NCI-H524 treated with DMSO at 0.1 percent for 48 hours (cell line): Measurements from ENCODE around the gene RLF.

Experiments
- DNase-seq: peaks from one replicate; lab custom pipeline; 2025; lab: John Stamatoyannopoulos, UW

RLF gene

DNA sequence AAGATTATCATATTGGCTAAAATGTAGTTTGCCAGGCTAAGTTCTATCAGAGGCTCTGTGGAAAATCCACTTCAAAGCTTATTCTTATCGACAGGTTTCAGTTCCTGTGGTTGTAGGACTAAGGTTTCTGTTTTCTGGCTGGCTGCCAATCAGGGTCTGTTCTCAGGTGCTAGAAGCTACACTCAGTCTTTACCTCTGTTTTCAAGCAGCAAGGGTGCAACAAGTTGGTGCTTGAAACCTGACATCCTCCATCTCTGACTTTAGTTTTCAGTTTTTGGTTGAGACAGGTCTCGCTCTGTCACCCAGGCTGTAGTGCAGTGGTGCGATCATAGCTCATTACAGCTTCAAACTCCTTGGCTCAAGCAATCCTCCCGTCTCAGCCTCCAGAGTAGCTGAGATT lies 71.3 kb downstream of the RLF start:
- DNase-seq: no peak

DNA sequence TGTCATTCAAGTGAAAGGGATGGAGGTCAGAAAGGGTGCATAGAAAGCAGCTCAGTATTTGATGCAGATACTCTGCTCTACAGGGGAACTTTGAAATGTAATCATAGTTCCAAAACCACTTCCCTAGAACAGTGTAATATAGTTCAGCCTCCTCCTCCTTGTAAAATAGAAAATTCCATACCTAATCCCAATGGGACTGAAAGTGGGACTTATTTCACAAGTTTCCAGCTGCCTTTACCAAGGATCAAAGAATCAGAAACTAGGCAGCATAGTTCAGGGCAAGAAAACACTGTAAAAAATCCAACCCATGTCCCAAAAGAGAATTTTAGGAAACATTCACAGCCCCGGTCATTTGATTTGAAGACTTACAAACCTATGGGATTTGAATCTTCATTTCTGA lies 78.4 kb downstream of the RLF start:
- no peak for DNase-seq

DNA sequence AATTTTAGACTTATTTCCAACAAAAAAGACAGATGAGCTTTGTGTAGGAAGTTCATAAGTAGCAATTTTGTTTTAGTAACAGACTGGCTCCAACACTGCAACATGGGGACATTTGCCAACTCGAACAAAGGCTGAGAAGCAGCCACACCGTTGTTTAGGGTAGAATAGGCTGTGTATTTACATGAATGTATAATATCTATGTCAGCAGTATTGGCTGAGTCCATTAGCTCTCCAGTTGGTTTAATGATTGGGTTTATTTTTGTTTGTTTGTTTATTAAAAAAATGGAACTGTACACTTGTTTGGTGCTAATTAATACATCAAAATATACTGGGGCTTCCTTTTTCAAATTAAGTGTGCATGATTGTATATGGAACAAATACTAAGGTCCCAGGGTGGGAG lies 79.2 kb downstream of the RLF start:
- no peak for DNase-seq

DNA sequence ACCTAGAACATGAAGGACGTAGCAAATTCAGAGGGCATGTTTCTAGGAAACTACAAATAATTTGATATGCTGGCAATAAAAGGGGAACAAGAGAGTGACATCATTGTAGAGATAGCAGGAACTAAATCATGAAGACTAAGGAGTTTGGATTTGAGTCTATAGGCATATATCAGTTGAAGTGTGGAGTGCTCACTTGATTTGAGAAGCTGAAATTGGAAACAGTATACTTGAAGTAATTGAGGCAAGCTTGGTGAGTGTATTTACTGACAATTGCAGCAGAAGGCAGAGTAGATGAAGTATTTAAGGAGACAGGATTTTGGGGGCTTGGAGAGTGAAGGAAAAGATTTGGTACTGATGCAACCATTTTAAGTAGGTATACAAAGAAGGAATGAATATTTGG lies 80.2 kb downstream of the RLF start:
- DNase-seq: no peak

DNA sequence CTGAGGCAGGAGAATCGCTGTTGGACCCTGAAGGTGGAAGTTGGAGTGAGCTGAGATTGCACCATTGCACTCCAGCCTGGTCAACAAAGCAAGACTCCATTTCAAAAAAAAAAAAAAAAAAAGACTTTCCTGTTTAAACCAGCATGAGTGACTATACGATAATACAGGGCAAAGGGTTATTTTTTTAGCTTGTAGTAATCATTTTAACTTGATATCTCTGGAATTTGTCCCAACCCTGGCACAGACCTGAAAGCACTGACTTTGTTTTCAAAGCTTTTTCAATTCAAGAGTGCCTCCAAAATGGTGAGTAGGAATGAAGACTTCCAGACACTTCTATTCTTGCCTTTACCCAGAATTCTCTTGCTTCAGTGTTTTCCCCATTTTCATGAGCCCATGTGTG lies 82.2 kb downstream of the RLF start:
- DNase-seq: no peak

DNA sequence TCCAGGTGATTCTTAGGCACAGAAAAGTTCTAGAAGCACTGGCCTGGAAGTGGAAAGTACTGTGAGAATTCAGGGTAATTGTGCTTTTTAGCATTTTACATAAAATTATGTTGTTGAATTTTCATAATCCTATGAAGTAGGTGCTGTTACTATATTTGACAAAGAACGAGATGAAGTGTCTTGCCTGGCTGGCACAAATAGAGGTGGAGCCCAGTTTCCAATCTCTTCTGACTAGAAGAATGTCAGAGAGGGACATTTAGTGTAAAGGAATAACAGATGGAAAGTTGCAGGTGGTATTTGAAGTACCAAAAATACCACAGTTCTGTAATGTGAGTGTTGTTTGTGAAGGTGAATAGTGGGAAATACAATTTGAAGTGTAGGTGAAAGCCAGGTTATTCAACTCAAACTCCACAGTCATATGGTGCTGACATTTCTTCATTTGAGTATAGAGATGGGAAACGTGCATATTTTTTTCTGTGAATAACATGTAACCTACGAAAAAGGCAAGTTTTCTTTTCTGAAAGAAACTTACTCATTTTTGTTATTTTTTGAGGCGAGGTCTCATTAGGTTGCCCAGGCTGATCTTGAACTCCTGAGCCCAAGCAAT lies 83.1 kb downstream of the RLF start:
- DNase-seq: no peak

DNA sequence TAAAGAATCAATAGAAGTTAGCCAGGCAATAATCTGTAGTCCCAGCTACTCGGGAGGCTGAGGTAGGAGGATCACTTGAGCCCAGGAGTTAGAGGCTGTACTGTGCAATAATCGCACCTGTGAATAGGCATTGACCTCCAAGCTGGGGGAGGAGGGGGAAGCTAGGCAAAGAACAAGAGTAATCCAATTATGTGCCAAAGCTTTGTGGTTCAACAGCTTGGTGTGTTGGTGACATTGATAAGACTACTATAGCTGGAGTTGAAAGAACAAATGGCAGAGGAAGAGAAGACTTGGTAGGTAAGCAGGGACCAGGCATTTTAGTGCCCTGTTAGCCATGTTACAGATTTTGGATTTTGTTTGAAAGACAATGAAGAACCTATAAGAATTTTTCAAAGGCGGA lies 84.5 kb downstream of the RLF start:
- DNase-seq: no peak

DNA sequence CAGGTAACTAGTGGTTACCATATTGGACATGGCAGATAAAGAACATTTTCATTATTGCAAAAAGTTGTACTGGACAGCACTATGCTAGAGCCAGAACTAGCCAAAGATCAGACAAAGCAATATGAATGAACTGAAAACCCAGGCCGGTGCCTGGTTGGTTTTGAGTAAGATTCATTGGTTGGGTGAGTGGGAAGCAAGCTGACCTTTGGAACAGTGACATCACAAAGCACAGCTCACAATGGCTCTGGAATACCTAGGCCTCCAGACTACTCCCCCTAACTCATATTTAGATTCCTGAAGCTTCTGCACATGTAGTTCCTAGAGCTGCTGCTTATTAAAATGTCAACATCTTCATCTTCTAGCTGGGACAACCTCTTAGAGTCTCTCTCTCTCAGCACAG lies 86.5 kb downstream of the RLF start, which contains the start of gene TMCO2:
TMCO2 (plus strand) TSS at position 283 of the 400 bp plus-strand sequence; CDS start at position 340, 57 bp downstream.
- no peak for DNase-seq

DNA sequence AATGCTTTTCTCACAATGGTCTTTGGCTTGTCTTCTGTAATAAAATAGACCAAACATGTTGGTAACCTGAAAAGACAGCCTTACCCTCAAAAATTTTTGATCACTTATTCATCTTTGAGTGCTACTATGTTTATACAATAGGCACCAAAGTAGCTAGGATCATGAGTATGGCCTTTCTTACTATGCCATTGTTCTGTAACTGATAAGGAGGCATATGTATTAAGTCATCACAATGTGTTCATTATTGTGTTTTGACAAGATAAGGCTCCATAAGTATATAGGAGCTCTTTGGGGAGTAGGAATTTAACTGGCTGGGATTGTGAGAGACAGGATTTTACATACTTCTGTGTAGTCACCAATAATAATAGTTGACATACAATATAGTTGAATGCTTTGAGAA lies 87.2 kb downstream of the RLF start:
- DNase-seq: no peak

DNA sequence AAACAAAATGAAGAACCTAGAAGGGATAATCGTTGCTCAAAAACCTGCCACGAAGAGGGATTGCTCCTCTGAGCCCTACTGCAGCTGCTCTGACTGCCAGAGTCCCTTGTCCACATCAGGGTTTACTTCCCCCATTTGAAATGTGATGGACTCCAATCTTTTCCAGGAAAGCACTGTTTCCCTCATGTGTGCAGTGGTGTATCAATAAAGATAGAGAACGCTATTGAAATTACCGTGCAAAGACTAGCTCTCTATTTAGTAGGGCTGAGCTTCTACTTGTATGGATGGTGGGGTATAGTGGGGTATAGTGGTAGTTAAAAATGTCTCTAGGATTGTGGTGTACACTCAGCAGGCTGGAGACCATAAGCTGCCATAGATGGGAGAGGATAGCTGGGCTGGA lies 90.3 kb downstream of the RLF start:
- no peak for DNase-seq

DNA sequence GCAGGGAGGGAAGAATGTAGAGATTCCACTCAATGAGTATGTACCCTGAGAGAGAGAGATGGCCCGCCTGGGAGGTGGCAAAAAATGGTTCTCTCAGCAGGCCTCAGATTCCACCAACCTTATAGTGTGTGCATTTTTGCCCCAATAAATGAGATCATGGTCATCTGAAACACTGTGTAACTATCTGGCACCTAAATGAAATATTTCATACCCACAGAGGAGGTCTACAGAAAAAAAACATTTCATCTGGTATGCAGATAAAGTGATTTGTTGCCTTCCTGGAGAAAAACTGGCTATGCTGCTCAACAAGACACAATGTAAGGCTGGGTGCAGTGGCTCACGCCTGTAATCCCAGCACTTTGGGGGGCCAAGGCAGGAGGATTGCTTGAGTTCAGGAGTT lies 91.4 kb downstream of the RLF start:
- no peak for DNase-seq

DNA sequence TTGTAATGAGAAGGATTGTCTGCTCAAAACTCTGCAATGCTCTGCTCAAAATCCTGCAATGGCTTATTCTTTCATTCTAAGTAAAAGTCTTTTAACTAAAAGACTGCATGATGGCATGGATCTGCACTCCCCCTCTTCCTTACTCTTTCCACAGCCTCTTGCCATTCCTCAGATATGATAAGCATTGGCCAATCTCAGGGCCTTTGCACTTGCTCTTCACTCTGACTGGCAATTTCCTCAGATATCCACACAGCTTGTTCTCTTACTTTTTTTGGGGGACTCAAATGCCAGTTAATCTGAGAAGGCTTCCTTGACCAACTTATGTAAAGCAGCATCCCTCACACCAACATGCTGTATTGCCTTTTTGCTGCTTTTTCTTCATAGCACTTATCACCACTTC lies 94.0 kb downstream of the RLF start:
- no peak for DNase-seq

DNA sequence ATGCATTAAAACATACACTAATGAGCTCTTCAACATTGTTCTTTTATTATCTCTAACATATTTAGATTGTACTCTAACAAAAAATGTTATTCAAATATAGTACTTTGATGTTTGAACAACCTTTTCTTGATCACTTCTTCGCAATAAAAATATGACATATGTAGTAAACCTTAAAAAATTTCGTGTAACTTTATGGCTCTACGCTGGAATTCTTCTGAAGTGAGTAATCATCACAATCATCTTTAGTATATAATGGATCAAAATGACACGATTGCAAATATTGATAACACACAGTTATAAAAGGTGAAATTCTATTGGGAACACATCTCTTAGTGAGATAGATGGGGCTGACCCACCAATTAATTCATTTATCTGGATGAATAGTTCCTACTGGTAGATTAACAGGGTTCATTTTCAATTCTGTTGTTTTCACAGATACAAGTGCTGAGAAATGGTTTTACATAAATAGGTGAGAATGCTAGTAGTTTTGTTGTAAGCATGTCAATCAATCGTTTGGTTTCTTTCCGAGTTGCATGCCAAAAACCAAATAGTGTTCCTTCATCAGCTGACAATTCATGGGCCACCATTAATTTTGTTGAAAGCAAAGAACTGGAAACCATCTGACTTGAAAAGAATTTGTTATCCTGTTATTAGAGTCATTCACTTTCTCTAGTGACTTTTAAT lies 95.4 kb downstream of the RLF start:
- DNase-seq: no peak

DNA sequence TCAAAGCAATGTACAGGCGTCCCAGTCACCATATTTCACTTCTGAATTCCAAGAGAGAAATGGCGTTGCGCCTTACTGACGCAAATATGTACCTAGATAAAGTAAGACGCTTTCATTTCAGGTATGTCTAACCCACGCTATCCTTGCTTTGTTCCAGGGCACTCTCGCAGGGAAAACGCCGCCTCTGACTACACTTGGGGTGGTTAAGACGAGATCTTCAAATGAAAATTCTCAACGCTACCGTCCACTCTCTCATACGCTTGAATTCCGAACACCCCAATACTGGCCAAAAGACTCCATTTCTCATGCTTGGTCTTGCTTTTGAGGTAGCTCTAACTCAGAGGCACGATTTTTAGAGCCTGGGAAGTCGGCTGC lies 96.1 kb downstream of the RLF start:
- DNase-seq: no peak

DNA sequence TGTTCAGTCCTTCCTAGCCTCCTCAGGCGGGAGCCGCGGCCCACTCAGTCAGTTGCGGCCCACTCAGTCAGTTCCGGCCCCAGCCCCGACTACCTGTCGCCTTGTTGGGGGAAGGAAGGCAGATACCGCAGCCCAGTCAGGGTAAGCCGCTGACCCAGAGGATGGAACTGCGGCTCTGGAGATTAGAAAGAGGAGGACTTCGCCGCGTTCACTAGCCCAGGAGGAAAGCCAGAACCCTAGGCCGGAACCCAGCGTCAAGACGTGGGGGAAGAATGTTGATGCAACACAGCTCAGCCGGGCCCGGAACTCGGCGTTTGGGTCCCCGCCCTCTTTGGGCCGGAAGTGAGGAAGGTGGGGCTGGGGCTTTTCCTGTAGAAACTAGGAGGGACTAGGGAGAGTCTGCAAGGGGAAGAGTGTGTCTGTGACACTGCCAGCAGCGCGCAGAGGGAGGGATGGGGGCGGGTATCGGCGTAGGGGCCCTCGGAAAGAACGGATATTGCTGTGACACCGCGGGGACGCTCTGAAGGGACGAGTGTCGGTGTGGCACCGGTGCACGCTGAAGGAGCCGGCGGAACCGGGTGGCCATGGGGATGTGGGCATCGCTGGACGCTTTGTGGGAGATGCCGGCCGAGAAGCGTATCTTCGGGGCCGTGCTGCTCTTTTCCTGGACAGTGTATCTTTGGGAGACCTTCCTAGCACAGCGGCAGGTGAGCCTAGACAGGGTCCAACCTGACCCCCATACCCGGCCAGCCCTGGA lies 96.7 kb downstream of the RLF start, which contains the start of gene ZMPSTE24:
ZMPSTE24 (plus strand) TSS at position 549 of the 757 bp plus-strand sequence; CDS start at position 585, 36 bp downstream.
- DNase-seq: peak; percentile 79

DNA sequence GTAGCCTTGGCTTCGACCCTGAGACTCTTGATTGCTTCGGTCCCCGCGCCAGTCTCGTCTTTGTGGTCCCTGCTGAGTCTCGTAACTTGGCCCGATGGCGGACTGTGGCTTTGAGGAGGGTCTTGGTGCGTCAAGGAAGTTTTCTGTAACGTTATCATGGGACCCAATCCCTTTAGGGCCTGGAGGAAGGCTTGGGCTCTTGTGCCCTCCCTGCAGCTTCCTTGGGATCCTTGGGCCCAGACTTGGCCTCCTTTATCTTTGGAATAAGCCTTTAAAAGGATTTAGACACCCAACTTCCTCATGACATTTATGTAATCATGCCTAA lies 97.2 kb downstream of the RLF start:
- no peak for DNase-seq

DNA sequence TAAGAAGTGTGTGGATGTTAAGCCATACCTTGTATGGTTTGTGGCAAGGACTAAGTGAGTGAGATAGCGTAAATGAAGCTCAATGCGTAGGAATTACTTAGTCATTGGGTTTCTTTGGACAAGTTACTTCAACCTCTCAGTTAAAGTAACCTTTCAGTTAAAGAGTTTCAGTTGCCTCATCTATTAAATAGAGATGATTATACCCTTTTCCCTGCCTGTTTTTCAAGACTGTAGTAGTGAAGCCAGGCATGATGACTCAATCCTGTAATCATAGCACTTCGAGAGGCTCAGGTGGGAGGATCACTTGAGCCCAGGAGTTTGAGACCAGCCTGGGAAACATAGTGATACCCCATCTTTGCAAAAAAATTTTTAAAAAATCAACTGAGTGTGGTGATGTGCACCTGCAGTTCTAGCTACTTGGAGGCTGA lies 103.2 kb downstream of the RLF start:
- DNase-seq: no peak

DNA sequence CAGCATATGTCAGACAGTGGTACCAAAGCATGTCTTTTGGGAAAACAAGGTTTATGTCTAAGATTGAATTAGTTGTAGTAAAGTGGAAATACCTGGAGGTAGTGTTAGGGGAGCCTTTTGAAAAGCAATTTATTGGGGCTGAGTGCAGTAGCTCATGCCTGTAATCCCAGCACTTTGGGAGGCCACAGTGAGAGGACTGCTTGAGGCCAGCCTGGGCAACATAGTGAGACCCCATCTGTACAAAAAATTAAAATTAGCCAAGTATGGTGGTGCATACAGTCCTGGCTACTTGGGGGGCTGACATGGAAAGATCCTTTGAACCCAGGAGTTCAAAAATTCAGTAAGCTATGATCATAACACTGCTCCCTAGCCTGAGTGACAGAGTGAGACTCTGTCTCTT lies 104.1 kb downstream of the RLF start:
- DNase-seq: no peak

DNA sequence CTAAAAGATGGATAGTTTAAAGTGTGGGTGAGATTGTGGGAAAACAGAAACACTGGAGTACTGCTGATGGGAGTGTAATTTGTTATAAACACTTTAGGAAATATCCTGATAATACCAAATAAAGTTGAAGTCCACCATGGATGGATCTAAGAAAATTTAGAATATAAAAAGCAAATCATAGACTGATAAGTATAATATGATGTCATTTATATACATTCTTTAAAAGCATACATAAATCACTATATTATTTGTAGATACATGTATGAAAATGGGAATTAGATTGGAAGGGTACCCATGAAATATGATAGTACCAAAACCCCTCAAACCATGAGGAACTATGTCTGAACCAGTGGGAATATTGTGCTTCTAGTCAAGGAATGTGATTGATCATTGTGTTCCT lies 104.7 kb downstream of the RLF start:
- no peak for DNase-seq

DNA sequence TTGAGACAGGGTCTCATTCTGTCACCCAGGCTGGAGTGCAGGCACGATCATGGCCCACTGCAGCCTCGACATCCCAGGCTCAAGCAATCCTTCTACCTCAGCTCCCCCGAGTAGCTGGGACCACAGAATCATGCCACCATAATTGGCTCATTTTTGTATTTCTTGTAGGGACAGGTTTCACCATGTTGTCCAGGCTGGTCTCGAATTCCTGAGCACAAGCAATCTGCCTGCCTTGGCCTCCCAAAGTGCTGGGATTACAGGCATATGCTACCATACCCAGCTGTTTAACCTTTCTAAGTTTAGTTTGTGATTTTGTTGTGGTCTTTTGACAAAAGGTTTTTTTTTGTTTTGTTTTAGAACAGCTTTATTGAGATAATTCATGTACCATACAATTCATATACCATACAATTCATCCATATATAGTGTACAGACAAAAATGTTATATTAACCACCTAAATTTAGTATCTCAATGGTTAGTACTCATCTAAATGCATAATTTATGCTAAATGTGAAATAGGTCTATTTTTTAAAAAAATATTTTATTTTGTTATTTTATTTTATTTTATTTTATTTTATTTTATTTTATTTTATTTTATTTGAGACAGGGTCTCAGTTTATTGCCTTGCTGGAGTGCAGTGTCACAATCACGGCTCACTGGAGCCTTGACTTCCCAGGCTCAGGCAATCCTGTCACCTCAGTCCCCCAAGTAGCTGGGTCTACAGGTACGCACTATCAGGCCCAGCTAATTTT lies 105.8 kb downstream of the RLF start:
- DNase-seq: no peak

DNA sequence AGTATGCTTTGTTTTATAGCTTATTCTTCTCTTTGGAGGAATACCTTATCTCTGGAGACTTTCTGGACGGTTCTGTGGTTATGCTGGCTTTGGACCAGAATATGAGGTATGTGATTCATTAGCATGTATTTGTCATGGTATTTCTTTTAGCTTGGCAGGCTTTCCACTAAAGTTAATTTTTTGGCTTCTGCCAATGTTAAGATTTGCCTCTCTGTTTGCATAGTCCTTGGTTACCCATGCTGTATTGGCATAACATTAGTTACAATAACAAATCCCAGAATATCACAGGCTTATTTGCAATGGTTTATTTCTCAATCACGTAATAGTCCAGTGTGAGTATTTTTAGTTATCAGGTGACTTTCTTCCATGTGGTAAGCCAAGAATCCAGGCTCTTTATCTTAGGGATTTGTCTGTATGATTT lies 106.6 kb downstream of the RLF start:
- DNase-seq: no peak

DNA sequence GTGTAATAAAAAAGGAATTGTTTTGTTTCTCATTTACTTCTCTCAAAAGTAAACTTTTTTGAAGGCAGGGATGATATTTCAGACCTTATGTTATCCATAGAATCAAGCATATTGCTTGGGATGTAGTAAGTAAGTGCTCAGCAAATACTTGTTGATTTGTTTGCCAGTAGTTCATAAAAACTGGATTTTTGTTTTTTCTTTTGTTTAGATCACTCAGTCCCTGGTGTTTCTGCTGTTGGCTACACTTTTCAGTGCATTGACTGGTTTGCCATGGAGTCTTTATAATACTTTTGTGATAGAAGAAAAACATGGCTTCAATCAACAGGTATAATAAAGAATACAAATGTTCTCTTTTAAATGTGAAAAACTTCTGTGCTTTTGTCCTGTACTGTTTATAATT lies 107.0 kb downstream of the RLF start:
- no peak for DNase-seq
